Mucosa of descending colon (tissue), 3 donors: ENCODE results near the gene PRKD3. TPM values are rescaled to one million over a fixed set of nuclear protein-coding genes. Genes with fewer than 3 reads are reported as not detected.

Experiments used
- ATAC-seq: fragments of 200-7000 bp; cut with Tn5 transposase; one replicate; pipeline ENCODE4 v1.9.1; 2020; ENCODE audit warnings: mild to moderate bottlenecking, moderate library complexity
- DNase-seq, 3 donors: peaks; one replicate each; pipeline ENCODE4 v3.0.0-alpha.2; 2020
- H3K36me3 ChIP-seq: fragments of 200-600 bp; one replicate; pipeline ENCODE4 v1.8.0; 2021; ENCODE audit warnings: low read depth, mild to moderate bottlenecking
- H3K4me1 ChIP-seq: fragments of 200-600 bp; one replicate; pipeline ENCODE4 v1.8.0; 2021; ENCODE audit warnings: low read depth, mild to moderate bottlenecking
- H3K4me3 ChIP-seq: fragments of 200-600 bp; one replicate; pipeline ENCODE4 v1.8.0; 2021; ENCODE audit warnings: mild to moderate bottlenecking
- H3K9me3 ChIP-seq: fragments of 200-600 bp; one replicate; pipeline ENCODE4 v1.8.0; 2021; ENCODE audit warnings: mild to moderate bottlenecking
- intact Hi-C, 2 donors: fragments of 100-400 bp; cut with DNase I in 1 of 2; cut with micrococcal nuclease in 1 of 2; formaldehyde crosslinking; loops; one replicate each; pipeline versions ENCODE4 v1.11.0 to v1.11.1; 2022; cut with DNase I, micrococcal nuclease
- total RNA-seq, 3 donors: library from RNA; stranded (reverse); fragmentation: NEBNext Ultra II Directional in 2 of 3; extraction: Animal tissue kit (Norgen Biotek cat#: 25700) in 2 of 3; gene quantifications; one replicate each; pipeline versions ENCODE4 v1.2.1 to v1.2.4, GENCODE V29; 2021 to 2023
- TF ChIP-seq, protein P1 (sequence below): fragments of 200-600 bp; IDR thresholded peaks from one replicate; pipeline ENCODE4 v1.8.0; 2022; ENCODE audit warnings: antibody characterized with exemption, mild to moderate bottlenecking
- donor health status: DM: no; HTN: no; CAD: no; lungs with moderate emphysema.
- donor health status: DM: no; HTN: no; CAD: no.
- donor health status: DM: no; HTN: yes; CAD: no.

PRKD3 gene
- total RNA-seq, 3 donors from 2014 or later = 16.0 to 50.1 (median 19.7) TPM

DNA sequence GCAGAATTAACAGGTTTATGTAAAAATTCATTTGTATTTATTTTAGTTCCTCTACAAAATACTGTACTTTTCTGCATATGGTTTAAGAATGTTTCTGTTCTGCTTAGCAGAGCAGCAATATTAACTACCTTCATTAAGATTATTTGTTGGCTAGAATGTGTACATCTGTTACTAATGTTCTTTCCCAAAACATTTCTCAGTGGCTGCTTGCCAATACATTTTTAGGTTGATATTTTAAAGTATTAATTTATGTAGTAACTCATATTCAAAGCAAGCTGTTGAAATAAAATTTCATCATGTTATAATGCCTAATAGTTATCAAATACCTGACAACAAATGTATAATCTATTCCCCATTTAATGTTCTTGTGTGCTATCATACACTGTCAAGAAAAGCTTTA is 40.3 kb downstream of the PRKD3 start:
- TF ChIP-seq, protein P1, sequence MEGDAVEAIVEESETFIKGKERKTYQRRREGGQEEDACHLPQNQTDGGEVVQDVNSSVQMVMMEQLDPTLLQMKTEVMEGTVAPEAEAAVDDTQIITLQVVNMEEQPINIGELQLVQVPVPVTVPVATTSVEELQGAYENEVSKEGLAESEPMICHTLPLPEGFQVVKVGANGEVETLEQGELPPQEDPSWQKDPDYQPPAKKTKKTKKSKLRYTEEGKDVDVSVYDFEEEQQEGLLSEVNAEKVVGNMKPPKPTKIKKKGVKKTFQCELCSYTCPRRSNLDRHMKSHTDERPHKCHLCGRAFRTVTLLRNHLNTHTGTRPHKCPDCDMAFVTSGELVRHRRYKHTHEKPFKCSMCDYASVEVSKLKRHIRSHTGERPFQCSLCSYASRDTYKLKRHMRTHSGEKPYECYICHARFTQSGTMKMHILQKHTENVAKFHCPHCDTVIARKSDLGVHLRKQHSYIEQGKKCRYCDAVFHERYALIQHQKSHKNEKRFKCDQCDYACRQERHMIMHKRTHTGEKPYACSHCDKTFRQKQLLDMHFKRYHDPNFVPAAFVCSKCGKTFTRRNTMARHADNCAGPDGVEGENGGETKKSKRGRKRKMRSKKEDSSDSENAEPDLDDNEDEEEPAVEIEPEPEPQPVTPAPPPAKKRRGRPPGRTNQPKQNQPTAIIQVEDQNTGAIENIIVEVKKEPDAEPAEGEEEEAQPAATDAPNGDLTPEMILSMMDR = no peak
- H3K9me3 ChIP-seq = no peaks in the 10 kb centered on the region
- H3K4me1 ChIP-seq = no peaks in the 10 kb centered on the region
- intact Hi-C loops = no loop called here
- ATAC-seq (no peak), DNase-seq (no peak)
- no peaks in the 10 kb centered on the region for H3K36me3 ChIP-seq
- H3K4me3 ChIP-seq = no peak overlapping the region

DNA sequence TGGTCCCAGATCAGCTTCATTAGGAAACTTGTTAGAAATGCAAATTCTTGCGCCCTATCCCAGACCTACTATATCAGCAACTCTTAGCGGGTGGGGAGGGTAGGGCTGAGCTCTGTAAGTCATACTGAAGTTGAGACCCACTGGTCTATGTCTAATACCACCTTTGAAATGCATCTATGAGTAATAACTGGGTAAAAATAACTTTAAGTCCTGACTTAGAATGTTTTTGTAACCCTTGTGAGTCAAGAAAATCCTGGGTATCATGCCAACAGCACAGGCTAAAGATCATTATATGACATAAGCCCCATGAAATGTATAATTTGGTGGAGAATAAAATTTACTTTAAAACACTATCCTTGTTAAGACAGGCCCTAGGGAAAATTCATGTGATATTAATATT is 41.4 kb downstream of the PRKD3 start:
- DNase-seq (no peak), ATAC-seq (no peak)
- H3K4me1 ChIP-seq = no peaks in the 10 kb centered on the region
- no peaks in the 10 kb centered on the region for H3K9me3 ChIP-seq
- H3K36me3 ChIP-seq = no peaks in the 10 kb centered on the region
- intact Hi-C loops = no loop called here
- TF ChIP-seq, protein P1 = no peak
- H3K4me3 ChIP-seq = no peak overlapping the region

DNA sequence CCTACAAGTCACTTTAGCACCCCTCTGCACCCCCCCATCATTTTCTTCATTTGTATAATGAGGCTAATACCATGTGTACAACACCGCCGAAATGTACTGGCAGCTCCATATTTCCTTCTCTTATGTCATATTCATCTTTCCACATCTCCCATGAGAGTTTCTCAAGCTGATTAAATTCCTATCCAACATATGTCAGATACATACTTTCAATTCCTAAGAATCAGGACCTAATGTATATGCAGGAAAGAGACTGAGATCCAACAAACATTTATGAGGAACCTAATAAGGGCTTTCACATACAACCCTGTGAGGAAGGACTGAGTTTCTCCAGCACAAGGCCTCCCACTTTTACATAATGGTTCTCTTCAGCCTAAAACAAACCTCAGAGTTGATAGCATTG is 41.9 kb downstream of the PRKD3 start:
- DNase-seq = no peak
- H3K4me3 ChIP-seq = no peak overlapping the region
- H3K4me1 ChIP-seq = no peaks in the 10 kb centered on the region
- H3K9me3 ChIP-seq = no peaks in the 10 kb centered on the region
- ATAC-seq = no peak
- no peaks in the 10 kb centered on the region for H3K36me3 ChIP-seq
- TF ChIP-seq, protein P1 = no peak
- intact Hi-C loops = no loop called here

DNA sequence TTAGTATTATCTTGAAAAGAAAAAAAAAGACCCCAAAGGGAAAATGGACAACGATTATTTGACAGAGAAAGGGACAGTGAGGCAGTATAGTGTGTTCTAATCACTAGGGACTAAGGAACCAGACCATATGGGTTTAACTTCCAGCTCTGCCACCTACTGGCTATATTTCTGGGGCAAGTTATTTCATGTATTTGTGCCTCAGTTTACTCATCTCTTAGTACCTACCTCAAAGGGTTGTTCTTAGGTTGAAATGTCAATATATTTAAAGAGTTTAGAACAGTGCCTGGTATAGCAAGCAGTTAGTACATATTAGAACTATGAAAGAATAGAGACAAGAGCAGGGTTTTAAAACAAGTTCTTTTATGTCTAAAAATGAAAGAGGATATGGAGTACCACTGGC is 42.7 kb downstream of the PRKD3 start:
- Histone ChIP-seq H3K4me1 (no peaks in the 10 kb centered on the region), H3K4me3 (no peak overlapping the region), H3K9me3 (no peaks in the 10 kb centered on the region), H3K36me3 (no peaks in the 10 kb centered on the region)
- intact Hi-C loops = no loop called here
- TF ChIP-seq, protein P1 = no peak
- no peak for ATAC-seq
- no peak for DNase-seq

DNA sequence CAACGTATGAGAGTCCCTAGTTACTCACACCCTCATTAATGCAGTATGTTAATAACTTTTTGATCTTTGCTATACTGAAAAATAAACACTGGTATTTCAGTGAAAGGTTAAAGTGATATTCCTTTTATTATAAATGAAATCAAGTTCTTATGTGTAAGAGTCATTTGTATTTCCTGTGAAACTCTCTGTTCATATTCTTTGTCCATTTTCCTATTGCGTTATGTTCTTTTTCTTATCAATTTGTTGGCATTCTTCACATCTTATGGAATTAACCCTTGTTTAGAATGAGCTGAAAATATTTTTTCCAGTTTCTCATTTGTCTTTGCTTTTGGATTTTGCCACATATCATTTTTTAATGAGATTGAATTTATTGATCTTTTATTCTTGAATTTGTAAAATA is 48.3 kb downstream of the PRKD3 start:
- no peak for ATAC-seq
- intact Hi-C loops = no loop called here
- TF ChIP-seq, protein P1 = no peak
- Histone ChIP-seq H3K36me3 (no peaks in the 10 kb centered on the region), H3K4me3 (no peak overlapping the region), H3K9me3 (no peaks in the 10 kb centered on the region), H3K4me1 (no peaks in the 10 kb centered on the region)
- no peak for DNase-seq

Other genes with a start within 250 kb of the PRKD3 start
- gene HEATR5B, start 240.5 kb downstream of the PRKD3 start, total RNA-seq = 10 to 100 TPM; 18.1 to 25.5 (median 22.1) TPM
- gene GPATCH11, start 240.3 kb downstream of the PRKD3 start, total RNA-seq = 1 to 10 TPM; 5.6 to 7.8 (median 6.4) TPM
- gene EIF2AK2, start 167.9 kb downstream of the PRKD3 start, total RNA-seq = 10 to 100 TPM; 27.5 to 48.8 (median 33.2) TPM
- gene SULT6B1, start 136.2 kb downstream of the PRKD3 start, total RNA-seq = not detected
- gene CEBPZOS, start 128.3 kb downstream of the PRKD3 start, total RNA-seq = 10 to 100 TPM; 34.2 to 50.5 (median 37.8) TPM
- gene CEBPZ, start 93.2 kb downstream of the PRKD3 start, total RNA-seq = 10 to 100 TPM; 30.8 to 51.5 (median 32.8) TPM
- gene NDUFAF7, start 93.2 kb downstream of the PRKD3 start, total RNA-seq = 10 to 100 TPM; 13.2 to 21.6 (median 14.0) TPM
- 10 to 100 TPM in 1 of 3 donors, 1 to 10 TPM in 2; 4.3 to 15.8 (median 6.8) TPM for gene QPCT, start 19.8 kb upstream of the PRKD3 start, total RNA-seq